Stimulated activated CD4-positive, alpha-beta T cell treated with anti-CD3 and anti-CD28 coated beads, Interleukin-4, amount 100 ng/mL, for 48 hours (primary cell): ENCODE data around the gene C14orf180.
"Not testable (repeated sequence)": the region's sequence is repeated elsewhere in the genome, so short reads cannot be mapped to it uniquely, and the experiment has no call there.

ENCODE experiments used
- DNase-seq, 2 donors: peaks; one replicate each; pipeline ENCODE4 v3.0.0-alpha.2; 2020; ENCODE audit warnings: low read depth in 2 of 2

C14orf180 gene

GRCh38 chr14:104578321-104578720, 1.2 kb upstream of the C14orf180 start:
- DNase-seq: no peak

GRCh38 chr14:104579939-104580338, 375 bp downstream of the C14orf180 start:
- DNase-seq: not testable (repeated sequence)

- no peak for DNase-seq
These were observed 1.4 kb downstream of the C14orf180 start for GRCh38 chr14:104580961-104581360.

- DNase-seq: no peak
These were observed 2.0 kb downstream of the C14orf180 start for GRCh38 chr14:104581521-104581920.

- DNase-seq: no peak
These were observed 2.4 kb downstream of the C14orf180 start for GRCh38 chr14:104582005-104582404.

- DNase-seq: no peak
These were observed 3.1 kb downstream of the C14orf180 start for GRCh38 chr14:104582662-104583061.

- no peak for DNase-seq
These were observed 4.1 kb downstream of the C14orf180 start for GRCh38 chr14:104583424-104584306.

- no peak for DNase-seq
These were observed 5.0 kb downstream of the C14orf180 start for GRCh38 chr14:104584557-104584956.

- DNase-seq: no peak
These were observed 6.6 kb downstream of the C14orf180 start for GRCh38 chr14:104585966-104586697.

- no peak for DNase-seq
These were observed 7.5 kb downstream of the C14orf180 start for GRCh38 chr14:104586832-104587620.

- no peak for DNase-seq
These were observed 8.1 kb downstream of the C14orf180 start for GRCh38 chr14:104587641-104588040.

- no peak for DNase-seq
These were observed 8.7 kb downstream of the C14orf180 start for GRCh38 chr14:104588066-104588857.

- DNase-seq: no peak
These were observed 10.0 kb downstream of the C14orf180 start for GRCh38 chr14:104589338-104590195.

- DNase-seq: no peak
These were observed 10.8 kb downstream of the C14orf180 start for GRCh38 chr14:104590240-104590965.

GRCh38 chr14:104591031-104591430, 11.5 kb downstream of the C14orf180 start:
- no peak for DNase-seq

GRCh38 chr14:104591506-104592291, 12.1 kb downstream of the C14orf180 start:
- no peak for DNase-seq

- DNase-seq: no peak
These were observed 12.7 kb downstream of the C14orf180 start for GRCh38 chr14:104592292-104592672.

GRCh38 chr14:104592785-104593184, 13.2 kb downstream of the C14orf180 start:
- DNase-seq: no peak

- DNase-seq: no peak
These were observed 13.7 kb downstream of the C14orf180 start for GRCh38 chr14:104593241-104593701.
